ENCODE measurements around the gene PRKG1.

The PRKG1 gene

GRCh38 chr10:51188866-51189265, 114.6 kb downstream of the PRKG1 start:
- TF ChIP-seq, protein P1, sequence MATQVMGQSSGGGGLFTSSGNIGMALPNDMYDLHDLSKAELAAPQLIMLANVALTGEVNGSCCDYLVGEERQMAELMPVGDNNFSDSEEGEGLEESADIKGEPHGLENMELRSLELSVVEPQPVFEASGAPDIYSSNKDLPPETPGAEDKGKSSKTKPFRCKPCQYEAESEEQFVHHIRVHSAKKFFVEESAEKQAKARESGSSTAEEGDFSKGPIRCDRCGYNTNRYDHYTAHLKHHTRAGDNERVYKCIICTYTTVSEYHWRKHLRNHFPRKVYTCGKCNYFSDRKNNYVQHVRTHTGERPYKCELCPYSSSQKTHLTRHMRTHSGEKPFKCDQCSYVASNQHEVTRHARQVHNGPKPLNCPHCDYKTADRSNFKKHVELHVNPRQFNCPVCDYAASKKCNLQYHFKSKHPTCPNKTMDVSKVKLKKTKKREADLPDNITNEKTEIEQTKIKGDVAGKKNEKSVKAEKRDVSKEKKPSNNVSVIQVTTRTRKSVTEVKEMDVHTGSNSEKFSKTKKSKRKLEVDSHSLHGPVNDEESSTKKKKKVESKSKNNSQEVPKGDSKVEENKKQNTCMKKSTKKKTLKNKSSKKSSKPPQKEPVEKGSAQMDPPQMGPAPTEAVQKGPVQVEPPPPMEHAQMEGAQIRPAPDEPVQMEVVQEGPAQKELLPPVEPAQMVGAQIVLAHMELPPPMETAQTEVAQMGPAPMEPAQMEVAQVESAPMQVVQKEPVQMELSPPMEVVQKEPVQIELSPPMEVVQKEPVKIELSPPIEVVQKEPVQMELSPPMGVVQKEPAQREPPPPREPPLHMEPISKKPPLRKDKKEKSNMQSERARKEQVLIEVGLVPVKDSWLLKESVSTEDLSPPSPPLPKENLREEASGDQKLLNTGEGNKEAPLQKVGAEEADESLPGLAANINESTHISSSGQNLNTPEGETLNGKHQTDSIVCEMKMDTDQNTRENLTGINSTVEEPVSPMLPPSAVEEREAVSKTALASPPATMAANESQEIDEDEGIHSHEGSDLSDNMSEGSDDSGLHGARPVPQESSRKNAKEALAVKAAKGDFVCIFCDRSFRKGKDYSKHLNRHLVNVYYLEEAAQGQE (IDR thresholded peaks at IDR 0.05; ENCODE audit: low read depth), result no peak
- no peak for TF ChIP-seq FOXM1 (IDR thresholded peaks at IDR 0.05; ENCODE audit: borderline replicate concordance, low read depth)
- TF ChIP-seq CREB1 (IDR thresholded peaks at IDR 0.05; ENCODE audit: low read depth), result no peak
- no peak for TF ChIP-seq EP300 (IDR thresholded peaks at IDR 0.05; ENCODE audit: borderline replicate concordance)
- TF ChIP-seq TEAD4 (IDR thresholded peaks at IDR 0.05), result no peak
- no peak for TF ChIP-seq RAD21 (IDR thresholded peaks at IDR 0.05; ENCODE audit: low read depth)
- TF ChIP-seq MAX (IDR thresholded peaks at IDR 0.05), result no peak
- TF ChIP-seq TAF1 (IDR thresholded peaks at IDR 0.05; ENCODE audit: low read depth), result no peak
- TF ChIP-seq NFIC (IDR thresholded peaks at IDR 0.05), result no peak
- TF ChIP-seq EGR1 (IDR thresholded peaks at IDR 0.05), result no peak
- TF ChIP-seq TCF12 (IDR thresholded peaks at IDR 0.05; ENCODE audit: low read depth), result no peak
- TF ChIP-seq ZBTB7A (IDR thresholded peaks at IDR 0.05; ENCODE audit: low read depth), result no peak
- TF ChIP-seq YY1 (IDR thresholded peaks at IDR 0.05; ENCODE audit: low read depth), result no peak

DNA sequence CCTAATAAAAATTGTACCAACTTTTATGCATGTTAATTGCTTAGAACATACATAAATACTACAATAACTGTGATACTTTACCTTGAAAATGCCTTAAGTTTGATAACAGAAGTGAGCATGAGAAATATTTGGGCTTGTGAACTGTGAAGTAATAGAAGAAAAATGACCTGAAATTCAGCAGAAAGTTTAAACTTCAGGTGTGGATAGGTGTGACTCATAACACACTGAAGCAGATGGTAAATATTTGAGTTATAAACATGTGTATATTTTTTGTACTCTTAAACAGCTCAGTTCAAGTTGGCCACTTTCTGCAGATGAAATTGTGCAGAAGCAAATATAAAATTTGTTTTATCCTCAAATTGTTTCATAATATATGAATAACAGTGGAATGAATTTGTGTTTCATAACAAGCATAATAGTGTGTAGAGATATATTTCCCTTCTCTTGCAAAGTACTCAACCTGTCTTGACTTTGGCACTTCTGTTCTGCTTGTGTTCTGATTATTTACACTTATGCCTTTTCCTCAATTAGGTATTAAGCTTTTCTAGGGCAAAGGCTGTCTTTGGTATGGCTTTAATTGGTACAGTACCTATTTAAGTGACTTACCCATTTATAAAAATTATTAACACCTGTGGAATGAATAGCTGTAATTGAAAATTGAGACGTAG, 122.4 kb downstream of the PRKG1 start:
- no peak for TF ChIP-seq TEAD4 (IDR thresholded peaks at IDR 0.05)
- TF ChIP-seq TAF1 (IDR thresholded peaks at IDR 0.05; ENCODE audit: low read depth), result no peak
- TF ChIP-seq CREB1 (IDR thresholded peaks at IDR 0.05; ENCODE audit: low read depth), result no peak
- no peak for TF ChIP-seq NFIC (IDR thresholded peaks at IDR 0.05)
- no peak for TF ChIP-seq TCF12 (IDR thresholded peaks at IDR 0.05; ENCODE audit: low read depth)
- no peak for TF ChIP-seq YY1 (IDR thresholded peaks at IDR 0.05; ENCODE audit: low read depth)
- no peak for TF ChIP-seq CEBPB (IDR thresholded peaks at IDR 0.05)
- no peak for TF ChIP-seq ZBTB7A (IDR thresholded peaks at IDR 0.05; ENCODE audit: low read depth)
- no peak for TF ChIP-seq RAD21 (IDR thresholded peaks at IDR 0.05; ENCODE audit: low read depth)
- no peak for TF ChIP-seq USF1 (IDR thresholded peaks at IDR 0.05)
- TF ChIP-seq EP300 (IDR thresholded peaks at IDR 0.05; ENCODE audit: borderline replicate concordance), result no peak
- TF ChIP-seq, protein P1 (IDR thresholded peaks at IDR 0.05; ENCODE audit: low read depth), result no peak
- no peak for TF ChIP-seq EGR1 (IDR thresholded peaks at IDR 0.05)
- no peak for TF ChIP-seq FOXM1 (IDR thresholded peaks at IDR 0.05; ENCODE audit: borderline replicate concordance, low read depth)

DNA sequence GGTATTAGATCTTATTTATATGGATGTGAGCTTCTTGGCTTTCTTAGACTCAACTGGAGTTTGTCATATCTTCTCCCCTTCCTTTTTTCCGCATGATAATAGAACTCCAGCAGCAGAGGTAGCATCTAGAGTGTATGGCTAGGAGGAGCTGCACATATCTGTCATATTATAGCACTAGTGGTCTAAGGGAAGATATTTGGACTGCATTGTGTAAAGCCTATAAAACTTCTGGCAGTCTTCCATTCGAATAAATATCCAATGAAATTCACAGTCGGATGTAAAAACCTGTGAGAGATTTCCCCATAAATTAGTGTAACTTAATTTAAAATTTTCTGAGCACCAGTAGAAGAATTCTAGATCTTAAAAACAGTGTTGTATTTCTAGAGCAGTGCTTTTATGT, 123.9 kb downstream of the PRKG1 start:
- no peak for TF ChIP-seq RAD21 (IDR thresholded peaks at IDR 0.05; ENCODE audit: low read depth)
- TF ChIP-seq CREB1 (IDR thresholded peaks at IDR 0.05; ENCODE audit: low read depth), result no peak
- TF ChIP-seq MAX (IDR thresholded peaks at IDR 0.05), result no peak
- no peak for TF ChIP-seq EP300 (IDR thresholded peaks at IDR 0.05; ENCODE audit: borderline replicate concordance)
- no peak for TF ChIP-seq YY1 (IDR thresholded peaks at IDR 0.05; ENCODE audit: low read depth)
- TF ChIP-seq CEBPB (IDR thresholded peaks at IDR 0.05), result no peak
- no peak for TF ChIP-seq TEAD4 (IDR thresholded peaks at IDR 0.05)
- no peak for TF ChIP-seq ZBTB7A (IDR thresholded peaks at IDR 0.05; ENCODE audit: low read depth)
- TF ChIP-seq, protein P1 (IDR thresholded peaks at IDR 0.05; ENCODE audit: low read depth), result no peak
- no peak for TF ChIP-seq TCF12 (IDR thresholded peaks at IDR 0.05; ENCODE audit: low read depth)
- TF ChIP-seq USF1 (IDR thresholded peaks at IDR 0.05), result no peak
- TF ChIP-seq TAF1 (IDR thresholded peaks at IDR 0.05; ENCODE audit: low read depth), result no peak
- TF ChIP-seq EGR1 (IDR thresholded peaks at IDR 0.05), result no peak
- no peak for TF ChIP-seq NFIC (IDR thresholded peaks at IDR 0.05)
- TF ChIP-seq FOXM1 (IDR thresholded peaks at IDR 0.05; ENCODE audit: borderline replicate concordance, low read depth), result no peak

GRCh38 chr10:51201947-51202346, 127.7 kb downstream of the PRKG1 start:
- TF ChIP-seq TCF12 (IDR thresholded peaks at IDR 0.05; ENCODE audit: low read depth) (no peak), EGR1 (IDR thresholded peaks at IDR 0.05) (no peak), FOXM1 (IDR thresholded peaks at IDR 0.05; ENCODE audit: borderline replicate concordance, low read depth) (no peak), CEBPB (IDR thresholded peaks at IDR 0.05) (no peak), MAX (IDR thresholded peaks at IDR 0.05) (no peak), EP300 (IDR thresholded peaks at IDR 0.05; ENCODE audit: borderline replicate concordance) (no peak)

All from Ishikawa (cell line).